Type B pancreatic cell (in vitro differentiated cells): ENCODE data around the gene FOXK1. TPM values are rescaled to one million over a fixed set of nuclear protein-coding genes. Genes with fewer than 3 reads are reported as not detected.
"Not testable (repeated sequence)": the region's sequence is repeated elsewhere in the genome, so short reads cannot be mapped to it uniquely, and the experiment has no call there.

ENCODE experiments used
- DNase-seq: peaks from one replicate; pipeline ENCODE4 v3.0.0; 2021; ENCODE audit warnings: mixed read lengths; ENCODE audit not compliant: unreplicated experiment; ENCODE audit errors: extremely low spot score
- H3K27ac Mint-ChIP-seq: 2 replicates; pipeline ENCODE4 v1.8.0; 2021; ENCODE audit warnings: mild to moderate bottlenecking, mixed read lengths
- H3K27me3 Mint-ChIP-seq: 2 replicates; pipeline ENCODE4 v1.8.0; 2021; ENCODE audit warnings: mixed read lengths
- H3K36me3 Mint-ChIP-seq: 2 replicates; pipeline ENCODE4 v1.8.0; 2021; ENCODE audit warnings: mixed read lengths
- H3K4me1 Mint-ChIP-seq: one replicate; pipeline ENCODE4 v1.8.0; 2021; ENCODE audit warnings: mixed read lengths; ENCODE audit not compliant: unreplicated experiment
- H3K4me3 Mint-ChIP-seq: 2 replicates; pipeline ENCODE4 v1.8.0; 2021; ENCODE audit warnings: mild to moderate bottlenecking, mixed read lengths
- H3K9me3 Mint-ChIP-seq: 2 replicates; pipeline ENCODE4 v1.8.0; 2021; ENCODE audit warnings: mixed read lengths
- total RNA-seq: library from RNA; stranded (reverse); gene quantifications from 2 replicates; pipeline ENCODE4 v1.2.1, GENCODE V29; 2021; ENCODE audit warnings: low replicate concordance
- TF ChIP-seq, protein P1 (sequence below): fragments of 200-600 bp; sonication (generic); conservative IDR thresholded peaks from 2 replicates; pipeline ENCODE4 v1.5.0; 2021; ENCODE audit warnings: antibody characterized with exemption, mild to moderate bottlenecking

FOXK1 gene
- total RNA-seq, 1 donor from 2014 or later = 55.1 TPM

- Mint-ChIP-seq H3K36me3 (no peaks in the 10 kb centered on the region), H3K27ac (peak overlapping the region; percentile 76), H3K4me1 (peaks cover 12% of the 10 kb centered on the region), H3K9me3 (no peaks in the 10 kb centered on the region), H3K27me3 (no peaks in the 10 kb centered on the region), H3K4me3 (peak overlapping the region; percentile 84)
- TF ChIP-seq, protein P1, sequence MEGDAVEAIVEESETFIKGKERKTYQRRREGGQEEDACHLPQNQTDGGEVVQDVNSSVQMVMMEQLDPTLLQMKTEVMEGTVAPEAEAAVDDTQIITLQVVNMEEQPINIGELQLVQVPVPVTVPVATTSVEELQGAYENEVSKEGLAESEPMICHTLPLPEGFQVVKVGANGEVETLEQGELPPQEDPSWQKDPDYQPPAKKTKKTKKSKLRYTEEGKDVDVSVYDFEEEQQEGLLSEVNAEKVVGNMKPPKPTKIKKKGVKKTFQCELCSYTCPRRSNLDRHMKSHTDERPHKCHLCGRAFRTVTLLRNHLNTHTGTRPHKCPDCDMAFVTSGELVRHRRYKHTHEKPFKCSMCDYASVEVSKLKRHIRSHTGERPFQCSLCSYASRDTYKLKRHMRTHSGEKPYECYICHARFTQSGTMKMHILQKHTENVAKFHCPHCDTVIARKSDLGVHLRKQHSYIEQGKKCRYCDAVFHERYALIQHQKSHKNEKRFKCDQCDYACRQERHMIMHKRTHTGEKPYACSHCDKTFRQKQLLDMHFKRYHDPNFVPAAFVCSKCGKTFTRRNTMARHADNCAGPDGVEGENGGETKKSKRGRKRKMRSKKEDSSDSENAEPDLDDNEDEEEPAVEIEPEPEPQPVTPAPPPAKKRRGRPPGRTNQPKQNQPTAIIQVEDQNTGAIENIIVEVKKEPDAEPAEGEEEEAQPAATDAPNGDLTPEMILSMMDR = peak; percentile 32
- DNase-seq = peak; percentile 99
These were observed 40.2 kb upstream of the FOXK1 start for GRCh38 chr7:4641667-4642467.

GRCh38 chr7:4642468-4643203, 39.5 kb upstream of the FOXK1 start:
- no peak for DNase-seq
- H3K27me3 Mint-ChIP-seq = no peaks in the 10 kb centered on the region
- no peaks in the 10 kb centered on the region for H3K9me3 Mint-ChIP-seq
- TF ChIP-seq, protein P1 = no peak
- H3K4me3 Mint-ChIP-seq = peak overlapping the region; percentile 84
- peak overlapping the region; percentile 76 for H3K27ac Mint-ChIP-seq
- H3K4me1 Mint-ChIP-seq = peaks cover 12% of the 10 kb centered on the region
- H3K36me3 Mint-ChIP-seq = no peaks in the 10 kb centered on the region

DNA sequence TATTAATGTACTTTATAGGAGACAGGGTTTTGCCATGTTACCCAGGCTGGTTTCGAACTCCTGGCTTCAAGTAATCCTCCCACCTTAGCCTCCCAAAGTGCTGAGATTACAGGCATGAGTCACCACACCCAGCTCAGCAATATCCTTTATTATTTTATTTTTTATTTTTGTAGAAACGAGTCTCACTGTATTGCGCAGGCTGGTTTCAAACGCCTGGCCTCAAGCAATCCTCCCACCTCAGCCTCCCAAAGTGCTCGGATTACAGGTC, 39.0 kb upstream of the FOXK1 start:
- DNase-seq, H3K36me3 Mint-ChIP-seq, H3K9me3 Mint-ChIP-seq, H3K4me3 Mint-ChIP-seq, H3K27ac Mint-ChIP-seq, H3K27me3 Mint-ChIP-seq: not testable (repeated sequence)
- peaks cover 12% of the 10 kb centered on the region for H3K4me1 Mint-ChIP-seq

DNA sequence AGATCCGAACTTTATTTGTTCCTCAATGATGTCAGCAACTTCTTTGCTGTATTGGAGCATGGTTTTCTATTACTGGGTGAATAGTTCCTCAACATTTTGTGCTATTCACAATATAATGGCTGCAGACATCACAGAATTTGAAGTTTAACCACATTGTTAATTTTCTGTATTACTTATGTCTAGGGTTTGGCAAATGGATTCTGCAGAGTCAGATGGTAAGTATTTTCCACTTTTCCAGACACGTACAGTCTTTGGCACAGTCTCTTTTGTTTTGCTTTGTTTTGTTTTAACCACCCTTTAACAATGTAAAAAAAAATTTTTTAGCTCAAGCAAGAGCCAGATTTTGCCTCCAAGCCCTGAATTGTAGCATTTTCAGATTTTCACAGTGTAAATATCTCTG, 36.8 kb upstream of the FOXK1 start:
- Mint-ChIP-seq H3K27ac (no peak overlapping the region), H3K4me1 (peaks cover 5% of the 10 kb centered on the region), H3K36me3 (no peaks in the 10 kb centered on the region), H3K27me3 (no peaks in the 10 kb centered on the region), H3K4me3 (no peak overlapping the region), H3K9me3 (no peaks in the 10 kb centered on the region)
- TF ChIP-seq, protein P1 = no peak
- no peak for DNase-seq

DNA sequence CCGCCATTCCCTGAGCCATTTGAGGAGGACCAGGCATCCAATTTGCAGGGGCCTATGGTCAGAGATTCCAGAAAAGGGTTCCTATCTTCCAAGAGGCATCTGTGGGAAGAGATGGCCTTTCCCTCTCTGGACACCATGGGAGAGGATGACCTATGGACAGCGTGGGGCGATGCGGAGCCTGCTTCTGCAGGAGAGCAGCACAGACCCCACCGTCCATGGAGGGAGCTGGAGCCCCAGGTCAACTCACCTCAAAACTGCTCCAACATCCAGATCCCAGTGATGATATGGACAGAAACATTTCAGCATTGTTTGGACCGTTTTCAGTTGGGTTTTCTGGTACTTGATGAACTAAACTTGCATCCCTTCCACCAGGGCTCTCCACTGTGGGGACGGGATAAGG, 34.0 kb upstream of the FOXK1 start:
- Mint-ChIP-seq H3K27ac (no peak overlapping the region), H3K4me1 (peaks cover 13% of the 10 kb centered on the region), H3K4me3 (no peak overlapping the region), H3K9me3 (no peaks in the 10 kb centered on the region), H3K27me3 (no peaks in the 10 kb centered on the region), H3K36me3 (no peaks in the 10 kb centered on the region)
- DNase-seq = no peak
- TF ChIP-seq, protein P1 = no peak

DNA sequence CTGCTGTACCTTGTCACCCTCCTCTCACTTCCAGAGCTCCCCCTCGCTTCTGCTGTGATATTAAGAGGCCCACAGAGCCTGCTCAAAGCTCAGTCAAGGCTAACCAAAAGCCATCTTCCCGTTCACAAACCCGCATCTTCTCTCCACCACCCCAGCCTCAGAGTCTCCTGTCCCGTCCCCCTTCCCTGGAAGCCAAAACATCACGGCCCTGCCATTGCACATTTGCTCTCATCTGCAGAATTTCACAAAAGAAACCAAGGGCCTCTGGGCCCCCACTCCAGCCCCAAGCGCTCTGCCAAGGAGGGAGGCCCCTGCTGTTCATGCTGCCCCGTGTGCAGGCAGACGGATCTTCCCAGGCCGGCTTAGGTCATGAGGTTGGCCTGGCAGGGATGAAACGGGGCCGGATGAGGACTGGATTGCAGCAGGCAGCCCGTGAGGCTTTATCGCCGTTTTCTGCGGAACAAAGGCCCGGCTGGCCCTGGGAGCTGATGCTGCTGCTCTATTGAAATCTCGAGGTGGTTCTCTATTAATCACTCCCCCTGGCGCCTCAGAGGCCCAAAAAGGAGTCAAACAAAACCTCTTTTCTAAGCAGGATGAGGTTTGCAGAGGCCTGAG, 31.6 kb upstream of the FOXK1 start:
- H3K27me3 Mint-ChIP-seq = no peaks in the 10 kb centered on the region
- peak overlapping the region; percentile 64 for H3K4me3 Mint-ChIP-seq
- TF ChIP-seq, protein P1 = no peak
- H3K4me1 Mint-ChIP-seq = peaks cover 16% of the 10 kb centered on the region
- peak; percentile 75 for DNase-seq
- no peaks in the 10 kb centered on the region for H3K9me3 Mint-ChIP-seq
- no peaks in the 10 kb centered on the region for H3K36me3 Mint-ChIP-seq
- H3K27ac Mint-ChIP-seq = peak overlapping the region; percentile 86
